ENCODE results near the gene NELFA.

The NELFA gene

GRCh38 chr4:1970926-1971325 lies 37.8 kb downstream of the NELFA start:
- H3K4me3 ChIP-seq (ENCODE audit: low read length), result no peak overlapping the region
- no peak for DNase-seq (ENCODE audit: low read depth)
- TF ChIP-seq CTCF (conservative IDR thresholded peaks at IDR 0.05; ENCODE audit: low read length), result no peak

- no peak for TF ChIP-seq CTCF (conservative IDR thresholded peaks at IDR 0.05; ENCODE audit: low read length)
- DNase-seq (ENCODE audit: low read depth), result no peak
- no peak overlapping the region for H3K4me3 ChIP-seq (ENCODE audit: low read length)
Observed at GRCh38 chr4:1969928-1970723, 38.6 kb downstream of the NELFA start.

GRCh38 chr4:1968686-1969295 lies 40.0 kb downstream of the NELFA start:
- DNase-seq (ENCODE audit: low read depth), result no peak
- no peak overlapping the region for H3K4me3 ChIP-seq (ENCODE audit: low read length)
- TF ChIP-seq CTCF (conservative IDR thresholded peaks at IDR 0.05; ENCODE audit: low read length), result no peak

GRCh38 chr4:1967512-1968149 lies 41.1 kb downstream of the NELFA start:
- peak; percentile 16 for DNase-seq (ENCODE audit: low read depth)

GRCh38 chr4:1964971-1965370 lies 43.8 kb downstream of the NELFA start:
- TF ChIP-seq CTCF (conservative IDR thresholded peaks at IDR 0.05; ENCODE audit: low read length), result no peak
- H3K4me3 ChIP-seq (ENCODE audit: low read length), result no peak overlapping the region
- DNase-seq (ENCODE audit: low read depth), result no peak

More at GRCh38 chr4:1967512-1968149, 41.1 kb downstream of the NELFA start:
- H3K4me3 ChIP-seq (ENCODE audit: low read length), result no peak overlapping the region
- TF ChIP-seq CTCF (conservative IDR thresholded peaks at IDR 0.05; ENCODE audit: low read length), result no peak

- TF ChIP-seq CTCF (conservative IDR thresholded peaks at IDR 0.05; ENCODE audit: low read length), result no peak
- no peak for DNase-seq (ENCODE audit: low read depth)
- H3K4me3 ChIP-seq (ENCODE audit: low read length), result no peak overlapping the region
Observed at GRCh38 chr4:1964443-1964842, 44.3 kb downstream of the NELFA start.

All from AG10803 (cell line).